GM12872 (cell line): ENCODE results near the gene PCDH11Y.
"Not testable (repeated sequence)": the region's sequence is repeated elsewhere in the genome, so short reads cannot be mapped to it uniquely, and the experiment has no call there.

Experiments
- TF ChIP-seq, protein P1 (sequence below): IDR thresholded peaks from 3 replicates; pipeline ENCODE4 v1.5.1; 2011; ENCODE audit warnings: low read depth, mild to moderate bottlenecking, low read length, moderate library complexity; ENCODE audit not compliant: insufficient read depth

PCDH11Y gene, protein sequence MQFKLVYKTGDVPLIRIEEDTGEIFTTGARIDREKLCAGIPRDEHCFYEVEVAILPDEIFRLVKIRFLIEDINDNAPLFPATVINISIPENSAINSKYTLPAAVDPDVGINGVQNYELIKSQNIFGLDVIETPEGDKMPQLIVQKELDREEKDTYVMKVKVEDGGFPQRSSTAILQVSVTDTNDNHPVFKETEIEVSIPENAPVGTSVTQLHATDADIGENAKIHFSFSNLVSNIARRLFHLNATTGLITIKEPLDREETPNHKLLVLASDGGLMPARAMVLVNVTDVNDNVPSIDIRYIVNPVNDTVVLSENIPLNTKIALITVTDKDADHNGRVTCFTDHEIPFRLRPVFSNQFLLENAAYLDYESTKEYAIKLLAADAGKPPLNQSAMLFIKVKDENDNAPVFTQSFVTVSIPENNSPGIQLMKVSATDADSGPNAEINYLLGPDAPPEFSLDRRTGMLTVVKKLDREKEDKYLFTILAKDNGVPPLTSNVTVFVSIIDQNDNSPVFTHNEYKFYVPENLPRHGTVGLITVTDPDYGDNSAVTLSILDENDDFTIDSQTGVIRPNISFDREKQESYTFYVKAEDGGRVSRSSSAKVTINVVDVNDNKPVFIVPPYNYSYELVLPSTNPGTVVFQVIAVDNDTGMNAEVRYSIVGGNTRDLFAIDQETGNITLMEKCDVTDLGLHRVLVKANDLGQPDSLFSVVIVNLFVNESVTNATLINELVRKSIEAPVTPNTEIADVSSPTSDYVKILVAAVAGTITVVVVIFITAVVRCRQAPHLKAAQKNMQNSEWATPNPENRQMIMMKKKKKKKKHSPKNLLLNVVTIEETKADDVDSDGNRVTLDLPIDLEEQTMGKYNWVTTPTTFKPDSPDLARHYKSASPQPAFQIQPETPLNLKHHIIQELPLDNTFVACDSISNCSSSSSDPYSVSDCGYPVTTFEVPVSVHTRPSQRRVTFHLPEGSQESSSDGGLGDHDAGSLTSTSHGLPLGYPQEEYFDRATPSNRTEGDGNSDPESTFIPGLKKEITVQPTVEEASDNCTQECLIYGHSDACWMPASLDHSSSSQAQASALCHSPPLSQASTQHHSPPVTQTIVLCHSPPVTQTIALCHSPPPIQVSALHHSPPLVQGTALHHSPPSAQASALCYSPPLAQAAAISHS (N-terminal part only)

DNA sequence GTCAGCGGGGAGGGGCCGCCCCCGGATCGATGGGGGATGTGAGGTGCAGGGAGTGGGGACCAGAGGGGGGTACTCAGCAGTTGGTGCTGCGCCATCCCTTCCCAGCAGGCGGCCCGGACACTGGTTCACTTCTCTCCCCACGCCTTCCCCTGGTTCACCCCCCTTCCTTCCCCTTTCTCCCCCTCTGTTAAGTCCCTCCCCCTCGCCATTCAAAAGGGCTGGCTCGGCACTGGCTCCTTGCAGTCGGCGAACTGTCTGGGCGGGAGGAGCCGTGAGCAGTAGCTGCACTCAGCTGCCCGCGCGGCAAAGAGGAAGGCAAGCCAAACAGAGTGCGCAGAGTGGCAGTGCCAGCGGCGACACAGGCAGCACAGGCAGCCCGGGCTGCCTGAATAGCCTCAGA is at the start of gene PCDH11Y:
TSS of gene PCDH11Y (plus strand) at position 240 of the 400 bp plus-strand sequence. CDS start 56,804 bp downstream, outside the sequence.
- TF ChIP-seq, protein P1, sequence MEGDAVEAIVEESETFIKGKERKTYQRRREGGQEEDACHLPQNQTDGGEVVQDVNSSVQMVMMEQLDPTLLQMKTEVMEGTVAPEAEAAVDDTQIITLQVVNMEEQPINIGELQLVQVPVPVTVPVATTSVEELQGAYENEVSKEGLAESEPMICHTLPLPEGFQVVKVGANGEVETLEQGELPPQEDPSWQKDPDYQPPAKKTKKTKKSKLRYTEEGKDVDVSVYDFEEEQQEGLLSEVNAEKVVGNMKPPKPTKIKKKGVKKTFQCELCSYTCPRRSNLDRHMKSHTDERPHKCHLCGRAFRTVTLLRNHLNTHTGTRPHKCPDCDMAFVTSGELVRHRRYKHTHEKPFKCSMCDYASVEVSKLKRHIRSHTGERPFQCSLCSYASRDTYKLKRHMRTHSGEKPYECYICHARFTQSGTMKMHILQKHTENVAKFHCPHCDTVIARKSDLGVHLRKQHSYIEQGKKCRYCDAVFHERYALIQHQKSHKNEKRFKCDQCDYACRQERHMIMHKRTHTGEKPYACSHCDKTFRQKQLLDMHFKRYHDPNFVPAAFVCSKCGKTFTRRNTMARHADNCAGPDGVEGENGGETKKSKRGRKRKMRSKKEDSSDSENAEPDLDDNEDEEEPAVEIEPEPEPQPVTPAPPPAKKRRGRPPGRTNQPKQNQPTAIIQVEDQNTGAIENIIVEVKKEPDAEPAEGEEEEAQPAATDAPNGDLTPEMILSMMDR = not testable (repeated sequence)
